ENCODE data around the gene TMEM163. TPM values are rescaled to one million over a fixed set of nuclear protein-coding genes. Genes with fewer than 3 reads are reported as not detected.
"Not testable (repeated sequence)": the region's sequence is repeated elsewhere in the genome, so short reads cannot be mapped to it uniquely, and the experiment has no call there.

The TMEM163 gene
- polyA plus RNA-seq, 2 donors = 0.10 to 0.11 TPM

- H3K4me1 ChIP-seq (ENCODE audit: control insufficient read depth in 2 of 2, insufficient read depth in 2 of 2, low read length in 1 of 2) = no peaks in the 10 kb centered on the region
- H3K9me3 ChIP-seq (ENCODE audit: control insufficient read depth in 2 of 2, insufficient read depth in 1 of 2, low read depth in 1 of 2, low read length in 1 of 2) = no peaks in the 10 kb centered on the region
- H3K27me3 ChIP-seq (ENCODE audit: control insufficient read depth in 1 of 2, insufficient read depth in 2 of 2, low read length in 2 of 2) = no peaks in the 10 kb centered on the region
- H3K4me3 ChIP-seq (ENCODE audit: low read depth in 1 of 2, low read length in 2 of 2) = no peak overlapping the region
- H3K36me3 ChIP-seq (ENCODE audit: control insufficient read depth in 2 of 2, insufficient read depth in 2 of 2, low read length in 1 of 2) = no peaks in the 10 kb centered on the region
- H3K27ac ChIP-seq (ENCODE audit: low read depth in 2 of 2, low read length in 1 of 2) = no peak overlapping the region
These were observed 7.1 kb upstream of the TMEM163 start for GRCh38 chr2:134725876-134726275.

GRCh38 chr2:134724341-134724740 is 5.5 kb upstream of the TMEM163 start:
- 93 to 100% methylated on average over 1 of the region's 1 CpG for WGBS, 2 donors
- no peaks in the 10 kb centered on the region for H3K9me3 ChIP-seq (ENCODE audit: control insufficient read depth in 2 of 2, insufficient read depth in 1 of 2, low read depth in 1 of 2, low read length in 1 of 2)
- peaks cover 3 to 4% of the 10 kb centered on the region in 2 donors for H3K27me3 ChIP-seq (ENCODE audit: control insufficient read depth in 1 of 2, insufficient read depth in 2 of 2, low read length in 2 of 2)
- no peaks in the 10 kb centered on the region for H3K4me1 ChIP-seq (ENCODE audit: control insufficient read depth in 2 of 2, insufficient read depth in 2 of 2, low read length in 1 of 2)
- no peaks in the 10 kb centered on the region for H3K36me3 ChIP-seq (ENCODE audit: control insufficient read depth in 2 of 2, insufficient read depth in 2 of 2, low read length in 1 of 2)
- no peak overlapping the region for H3K27ac ChIP-seq (ENCODE audit: low read depth in 2 of 2, low read length in 1 of 2)
- no peak overlapping the region for H3K4me3 ChIP-seq (ENCODE audit: low read depth in 1 of 2, low read length in 2 of 2)

- H3K4me1 ChIP-seq (ENCODE audit: control insufficient read depth in 2 of 2, insufficient read depth in 2 of 2, low read length in 1 of 2); H3K9me3 ChIP-seq (ENCODE audit: control insufficient read depth in 2 of 2, insufficient read depth in 1 of 2, low read depth in 1 of 2, low read length in 1 of 2); H3K4me3 ChIP-seq (ENCODE audit: low read depth in 1 of 2, low read length in 2 of 2); H3K36me3 ChIP-seq (ENCODE audit: control insufficient read depth in 2 of 2, insufficient read depth in 2 of 2, low read length in 1 of 2); H3K27me3 ChIP-seq (ENCODE audit: control insufficient read depth in 1 of 2, insufficient read depth in 2 of 2, low read length in 2 of 2); H3K27ac ChIP-seq (ENCODE audit: low read depth in 2 of 2, low read length in 1 of 2): not testable (repeated sequence)
- WGBS, 2 donors = 72 to 78% methylated on average over 2 of the region's 2 CpGs
These were observed 4.9 kb upstream of the TMEM163 start for GRCh38 chr2:134723742-134724141.

- Histone ChIP-seq H3K4me1 (ENCODE audit: control insufficient read depth in 2 of 2, insufficient read depth in 2 of 2, low read length in 1 of 2) (peaks cover 8 to 9% of the 10 kb centered on the region in 2 donors), H3K27ac (ENCODE audit: low read depth in 2 of 2, low read length in 1 of 2) (no peak overlapping the region), H3K4me3 (ENCODE audit: low read depth in 1 of 2, low read length in 2 of 2) (no peak overlapping the region), H3K27me3 (ENCODE audit: control insufficient read depth in 1 of 2, insufficient read depth in 2 of 2, low read length in 2 of 2) (peaks cover 7 to 18% of the 10 kb centered on the region in 2 donors), H3K36me3 (ENCODE audit: control insufficient read depth in 2 of 2, insufficient read depth in 2 of 2, low read length in 1 of 2) (no peaks in the 10 kb centered on the region), H3K9me3 (ENCODE audit: control insufficient read depth in 2 of 2, insufficient read depth in 1 of 2, low read depth in 1 of 2, low read length in 1 of 2) (no peaks in the 10 kb centered on the region)
- WGBS, 2 donors = 59 to 65% methylated on average over 6 of the region's 6 CpGs
These were observed 3.9 kb upstream of the TMEM163 start for GRCh38 chr2:134722728-134723127.

- peaks cover 8 to 11% of the 10 kb centered on the region in 2 donors for H3K4me1 ChIP-seq (ENCODE audit: control insufficient read depth in 2 of 2, insufficient read depth in 2 of 2, low read length in 1 of 2)
- H3K36me3 ChIP-seq (ENCODE audit: control insufficient read depth in 2 of 2, insufficient read depth in 2 of 2, low read length in 1 of 2) = no peaks in the 10 kb centered on the region
- WGBS, 2 donors = 85 to 94% methylated on average over 4 of the region's 4 CpGs
- H3K9me3 ChIP-seq (ENCODE audit: control insufficient read depth in 2 of 2, insufficient read depth in 1 of 2, low read depth in 1 of 2, low read length in 1 of 2) = no peaks in the 10 kb centered on the region
- peaks cover 14 to 21% of the 10 kb centered on the region in 2 donors for H3K27me3 ChIP-seq (ENCODE audit: control insufficient read depth in 1 of 2, insufficient read depth in 2 of 2, low read length in 2 of 2)
- H3K27ac ChIP-seq (ENCODE audit: low read depth in 2 of 2, low read length in 1 of 2) = no peak overlapping the region
- H3K4me3 ChIP-seq (ENCODE audit: low read depth in 1 of 2, low read length in 2 of 2) = no peak overlapping the region
These were observed 2.8 kb upstream of the TMEM163 start for GRCh38 chr2:134721596-134721995.

GRCh38 chr2:134718023-134718816 is 580 bp downstream of the TMEM163 start:
- H3K4me1 ChIP-seq (ENCODE audit: control insufficient read depth in 2 of 2, insufficient read depth in 2 of 2, low read length in 1 of 2) = peaks cover 8 to 11% of the 10 kb centered on the region in 2 donors
- peaks cover 17 to 27% of the 10 kb centered on the region in 2 donors for H3K27me3 ChIP-seq (ENCODE audit: control insufficient read depth in 1 of 2, insufficient read depth in 2 of 2, low read length in 2 of 2)
- WGBS, 2 donors = 1 to 2% methylated on average over 73 to 91 of the region's 91 CpGs
- peak overlapping the region; percentile 26 to 45 for H3K4me3 ChIP-seq (ENCODE audit: low read depth in 1 of 2, low read length in 2 of 2)
- H3K27ac ChIP-seq (ENCODE audit: low read depth in 2 of 2, low read length in 1 of 2) = no peak overlapping the region
- H3K36me3 ChIP-seq (ENCODE audit: control insufficient read depth in 2 of 2, insufficient read depth in 2 of 2, low read length in 1 of 2) = no peaks in the 10 kb centered on the region
- no peaks in the 10 kb centered on the region for H3K9me3 ChIP-seq (ENCODE audit: control insufficient read depth in 2 of 2, insufficient read depth in 1 of 2, low read depth in 1 of 2, low read length in 1 of 2)

GRCh38 chr2:134717286-134718022 is 1.3 kb downstream of the TMEM163 start:
- Histone ChIP-seq H3K27me3 (ENCODE audit: control insufficient read depth in 1 of 2, insufficient read depth in 2 of 2, low read length in 2 of 2) (peaks cover 17 to 27% of the 10 kb centered on the region in 2 donors), H3K4me3 (ENCODE audit: low read depth in 1 of 2, low read length in 2 of 2) (peak overlapping the region in 1 of 2 donors; percentile 26), H3K27ac (ENCODE audit: low read depth in 2 of 2, low read length in 1 of 2) (no peak overlapping the region), H3K9me3 (ENCODE audit: control insufficient read depth in 2 of 2, insufficient read depth in 1 of 2, low read depth in 1 of 2, low read length in 1 of 2) (no peaks in the 10 kb centered on the region), H3K4me1 (ENCODE audit: control insufficient read depth in 2 of 2, insufficient read depth in 2 of 2, low read length in 1 of 2) (peaks cover 8 to 11% of the 10 kb centered on the region in 2 donors), H3K36me3 (ENCODE audit: control insufficient read depth in 2 of 2, insufficient read depth in 2 of 2, low read length in 1 of 2) (no peaks in the 10 kb centered on the region)
- 28 to 30% methylated on average over 24 of the region's 24 CpGs for WGBS, 2 donors

- Histone ChIP-seq H3K9me3 (ENCODE audit: control insufficient read depth in 2 of 2, insufficient read depth in 1 of 2, low read depth in 1 of 2, low read length in 1 of 2) (no peaks in the 10 kb centered on the region), H3K36me3 (ENCODE audit: control insufficient read depth in 2 of 2, insufficient read depth in 2 of 2, low read length in 1 of 2) (no peaks in the 10 kb centered on the region), H3K27ac (ENCODE audit: low read depth in 2 of 2, low read length in 1 of 2) (no peak overlapping the region), H3K27me3 (ENCODE audit: control insufficient read depth in 1 of 2, insufficient read depth in 2 of 2, low read length in 2 of 2) (peaks cover 17 to 27% of the 10 kb centered on the region in 2 donors), H3K4me1 (ENCODE audit: control insufficient read depth in 2 of 2, insufficient read depth in 2 of 2, low read length in 1 of 2) (peaks cover 8 to 11% of the 10 kb centered on the region in 2 donors), H3K4me3 (ENCODE audit: low read depth in 1 of 2, low read length in 2 of 2) (no peak overlapping the region)
- 68 to 76% methylated on average over 8 of the region's 8 CpGs for WGBS, 2 donors
These were observed 2.0 kb downstream of the TMEM163 start for GRCh38 chr2:134716721-134717243.

GRCh38 chr2:134715932-134716643 is 2.7 kb downstream of the TMEM163 start:
- Histone ChIP-seq H3K27me3 (ENCODE audit: control insufficient read depth in 1 of 2, insufficient read depth in 2 of 2, low read length in 2 of 2) (peaks cover 17 to 27% of the 10 kb centered on the region in 2 donors), H3K4me3 (ENCODE audit: low read depth in 1 of 2, low read length in 2 of 2) (no peak overlapping the region), H3K9me3 (ENCODE audit: control insufficient read depth in 2 of 2, insufficient read depth in 1 of 2, low read depth in 1 of 2, low read length in 1 of 2) (no peaks in the 10 kb centered on the region), H3K27ac (ENCODE audit: low read depth in 2 of 2, low read length in 1 of 2) (no peak overlapping the region), H3K4me1 (ENCODE audit: control insufficient read depth in 2 of 2, insufficient read depth in 2 of 2, low read length in 1 of 2) (peaks cover 8 to 11% of the 10 kb centered on the region in 2 donors), H3K36me3 (ENCODE audit: control insufficient read depth in 2 of 2, insufficient read depth in 2 of 2, low read length in 1 of 2) (no peaks in the 10 kb centered on the region)
- 77 to 80% methylated on average over 4 of the region's 4 CpGs for WGBS, 2 donors

Measured in esophagus (tissue), 2 donors.